Right forelimb (tissue), 1 donor: ENCODE measurements around the gene TICAM1.

Experiments used
- DNase-seq: peaks from one replicate; pipeline ENCODE4 v3.0.0-alpha.2; 2018

TICAM1 gene

DNA sequence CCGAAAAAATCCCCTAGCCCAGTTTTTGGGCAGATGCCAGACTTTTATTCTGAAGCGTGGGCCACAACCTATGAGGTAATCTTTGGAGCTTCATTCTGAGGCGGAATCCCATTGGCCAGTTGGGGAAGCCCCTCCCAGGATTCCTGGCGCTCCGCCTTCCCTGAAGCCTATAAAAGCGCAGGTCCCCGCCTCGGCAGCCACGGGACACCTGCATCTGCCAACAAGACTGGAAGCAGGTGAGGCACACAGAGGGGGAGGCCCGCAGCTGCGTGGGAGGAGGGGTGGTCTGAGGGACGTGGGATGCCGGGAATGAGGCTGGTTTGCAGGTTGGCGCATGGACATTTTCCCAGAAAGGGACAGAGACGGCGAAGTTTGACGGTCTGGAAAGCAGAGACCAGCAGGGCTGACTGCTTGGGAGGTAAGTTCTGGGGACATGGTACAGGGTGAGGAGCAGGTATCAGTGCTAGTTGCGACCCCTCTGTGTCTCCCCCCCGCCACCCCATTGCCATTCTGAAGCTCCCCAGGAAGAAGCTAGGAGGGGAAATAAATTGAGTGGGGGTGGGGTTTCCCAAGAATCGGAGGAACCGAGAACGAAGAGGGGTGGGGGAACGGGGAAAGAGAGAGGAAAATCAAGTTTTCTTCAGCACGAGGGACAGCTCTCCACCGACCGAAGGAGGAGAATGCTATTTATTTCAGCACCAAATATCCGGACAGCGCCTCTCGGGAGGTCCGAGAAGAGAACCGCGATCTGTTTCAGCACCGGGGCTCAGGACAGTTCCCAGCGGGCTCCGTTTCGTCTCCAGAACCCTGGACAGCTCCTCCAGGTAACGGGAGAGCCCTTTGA, 62.4 kb downstream of the TICAM1 start:
- peak; percentile 89 for DNase-seq
